Measurements from ENCODE around the gene ACACB.

ACACB gene

GRCh38 chr12:109274381-109274780 lies 158.0 kb downstream of the ACACB start:
- TF ChIP-seq, protein P1, sequence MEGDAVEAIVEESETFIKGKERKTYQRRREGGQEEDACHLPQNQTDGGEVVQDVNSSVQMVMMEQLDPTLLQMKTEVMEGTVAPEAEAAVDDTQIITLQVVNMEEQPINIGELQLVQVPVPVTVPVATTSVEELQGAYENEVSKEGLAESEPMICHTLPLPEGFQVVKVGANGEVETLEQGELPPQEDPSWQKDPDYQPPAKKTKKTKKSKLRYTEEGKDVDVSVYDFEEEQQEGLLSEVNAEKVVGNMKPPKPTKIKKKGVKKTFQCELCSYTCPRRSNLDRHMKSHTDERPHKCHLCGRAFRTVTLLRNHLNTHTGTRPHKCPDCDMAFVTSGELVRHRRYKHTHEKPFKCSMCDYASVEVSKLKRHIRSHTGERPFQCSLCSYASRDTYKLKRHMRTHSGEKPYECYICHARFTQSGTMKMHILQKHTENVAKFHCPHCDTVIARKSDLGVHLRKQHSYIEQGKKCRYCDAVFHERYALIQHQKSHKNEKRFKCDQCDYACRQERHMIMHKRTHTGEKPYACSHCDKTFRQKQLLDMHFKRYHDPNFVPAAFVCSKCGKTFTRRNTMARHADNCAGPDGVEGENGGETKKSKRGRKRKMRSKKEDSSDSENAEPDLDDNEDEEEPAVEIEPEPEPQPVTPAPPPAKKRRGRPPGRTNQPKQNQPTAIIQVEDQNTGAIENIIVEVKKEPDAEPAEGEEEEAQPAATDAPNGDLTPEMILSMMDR (IDR thresholded peaks at IDR 0.05; ENCODE audit: insufficient read depth, low read length, poor library complexity, severe bottlenecking) = no peak
- no peak overlapping the region for H3K4me3 ChIP-seq (replicated peaks; ENCODE audit: low read depth, low read length)
- DNase-seq (ENCODE audit: extremely low read depth, insufficient read length) = no peak
- H3K36me3 ChIP-seq (ENCODE audit: control insufficient read depth, insufficient read depth, low read length) = no peaks in the 10 kb centered on the region
- H3K27me3 ChIP-seq (replicated peaks; ENCODE audit: control insufficient read depth, insufficient read depth, low read length) = no peaks in the 10 kb centered on the region; the same call in none of the 2 replicates

DNA sequence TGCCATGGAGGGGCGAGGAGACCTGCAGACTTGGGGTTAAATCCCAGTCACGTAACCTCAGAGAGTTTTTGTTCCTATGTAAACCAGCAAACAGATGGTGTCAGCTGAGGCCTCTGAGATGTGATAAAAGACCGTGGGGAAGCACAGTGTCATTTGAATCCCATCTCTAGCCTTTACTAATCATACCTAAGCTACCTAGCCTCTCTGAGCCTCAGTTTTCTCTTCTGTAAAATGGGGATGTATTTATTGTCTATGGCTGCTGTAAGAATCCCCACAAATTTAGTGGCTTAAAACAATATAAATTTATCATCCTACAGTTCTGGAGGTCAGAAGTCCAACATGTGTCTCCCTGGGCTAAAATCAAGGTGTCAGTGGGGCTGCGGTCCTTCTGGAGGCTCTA lies 158.8 kb downstream of the ACACB start:
- TF ChIP-seq, protein P1 (IDR thresholded peaks at IDR 0.05; ENCODE audit: insufficient read depth, low read length, poor library complexity, severe bottlenecking) = no peak
- Histone ChIP-seq H3K4me3 (replicated peaks; ENCODE audit: low read depth, low read length) (no peak overlapping the region), H3K27me3 (replicated peaks; ENCODE audit: control insufficient read depth, insufficient read depth, low read length) (no peaks in the 10 kb centered on the region; the same call in none of the 2 replicates), H3K36me3 (ENCODE audit: control insufficient read depth, insufficient read depth, low read length) (no peaks in the 10 kb centered on the region)
- DNase-seq (ENCODE audit: extremely low read depth, insufficient read length) = no peak

DNA sequence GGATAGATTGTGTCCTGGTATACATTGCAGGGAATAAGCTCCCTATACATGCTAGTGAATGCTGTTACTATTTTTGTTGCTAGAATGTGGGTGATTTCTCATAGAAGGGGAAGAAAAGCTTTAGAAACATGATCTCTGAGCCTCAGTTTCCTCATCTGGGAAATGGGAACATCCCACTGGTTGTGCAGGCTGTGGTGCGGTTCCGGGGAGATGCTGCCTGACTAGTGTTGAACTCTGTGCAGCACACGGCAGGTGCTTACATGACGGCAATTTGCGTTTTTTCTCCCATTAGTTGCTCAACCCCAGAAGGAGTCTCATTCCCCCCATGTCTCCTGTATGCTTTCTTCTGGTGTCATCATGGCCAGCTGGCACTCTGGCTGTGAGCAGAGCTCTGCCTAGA lies 159.8 kb downstream of the ACACB start:
- TF ChIP-seq, protein P1 (IDR thresholded peaks at IDR 0.05; ENCODE audit: insufficient read depth, low read length, poor library complexity, severe bottlenecking) = no peak
- no peak for DNase-seq (ENCODE audit: extremely low read depth, insufficient read length)
- no peaks in the 10 kb centered on the region; the same call in none of the 2 replicates for H3K27me3 ChIP-seq (replicated peaks; ENCODE audit: control insufficient read depth, insufficient read depth, low read length)
- H3K4me3 ChIP-seq (replicated peaks; ENCODE audit: low read depth, low read length) = no peak overlapping the region
- H3K36me3 ChIP-seq (ENCODE audit: control insufficient read depth, insufficient read depth, low read length) = no peaks in the 10 kb centered on the region

- H3K27me3 ChIP-seq (replicated peaks; ENCODE audit: control insufficient read depth, insufficient read depth, low read length) = no peaks in the 10 kb centered on the region; the same call in 1 of the 2 replicates
- TF ChIP-seq, protein P1 (IDR thresholded peaks at IDR 0.05; ENCODE audit: insufficient read depth, low read length, poor library complexity, severe bottlenecking) = no peak
- H3K4me3 ChIP-seq (replicated peaks; ENCODE audit: low read depth, low read length) = no peak overlapping the region
- H3K36me3 ChIP-seq (ENCODE audit: control insufficient read depth, insufficient read depth, low read length) = no peaks in the 10 kb centered on the region
- DNase-seq (ENCODE audit: extremely low read depth, insufficient read length) = no peak
Measured at GRCh38 chr12:109277255-109277898, 161.0 kb downstream of the ACACB start.

DNA sequence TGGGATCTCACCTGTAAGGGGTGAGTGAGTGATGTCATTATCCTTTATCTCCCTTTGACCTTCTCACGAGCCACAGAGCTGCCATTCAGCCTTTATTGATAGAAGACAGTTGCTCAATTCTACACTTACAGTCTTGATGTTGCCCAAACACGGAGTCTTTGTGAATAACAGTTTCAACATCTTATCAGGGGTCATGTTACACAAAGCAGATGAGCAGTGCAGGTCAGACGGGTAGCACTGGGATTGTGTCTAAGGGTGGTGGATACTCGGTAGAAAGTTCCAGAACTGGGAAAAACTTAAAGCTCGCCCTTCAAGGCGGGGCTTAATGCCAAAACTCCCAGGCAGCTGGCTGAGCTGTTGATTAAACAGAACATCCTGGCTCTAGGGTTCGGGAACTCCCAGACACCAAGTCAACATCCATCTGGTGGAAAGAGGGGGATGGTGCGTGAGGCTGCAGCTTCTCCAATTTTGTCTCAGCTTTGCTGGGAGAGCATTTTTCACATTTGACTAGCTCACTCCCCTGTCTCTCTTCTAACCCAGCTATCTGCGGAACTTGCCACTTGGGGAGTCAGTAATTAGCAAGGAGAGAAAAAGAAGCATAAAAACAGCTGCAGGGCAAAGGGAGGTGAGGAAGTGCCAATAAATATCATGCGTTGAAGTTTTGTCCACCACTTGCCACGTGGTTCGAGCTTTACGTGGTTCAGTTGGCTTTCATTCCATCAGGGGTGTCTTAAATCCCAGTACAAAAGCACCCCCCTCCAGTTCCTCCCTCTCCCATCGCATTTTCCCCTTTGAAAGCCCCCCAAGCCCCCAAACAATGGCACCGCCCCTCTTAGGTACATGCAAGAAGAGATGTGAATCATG lies 161.7 kb downstream of the ACACB start:
- Histone ChIP-seq H3K36me3 (ENCODE audit: control insufficient read depth, insufficient read depth, low read length) (no peaks in the 10 kb centered on the region), H3K4me3 (replicated peaks; ENCODE audit: low read depth, low read length) (no peak overlapping the region), H3K27me3 (replicated peaks; ENCODE audit: control insufficient read depth, insufficient read depth, low read length) (no peaks in the 10 kb centered on the region; the same call in 1 of the 2 replicates)
- DNase-seq (ENCODE audit: extremely low read depth, insufficient read length) = no peak
- TF ChIP-seq, protein P1 (IDR thresholded peaks at IDR 0.05; ENCODE audit: insufficient read depth, low read length, poor library complexity, severe bottlenecking) = no peak

Measured in GM06990 (cell line).